HepG2 (cell line): Measurements from ENCODE around the gene FKBP10. TPM values are rescaled to one million over a fixed set of nuclear protein-coding genes. Genes with fewer than 3 reads are reported as not detected.

ENCODE experiments used
- EP300 ChIP-seq, 3 experiments: sonication (generic) in 1 of 3; formaldehyde crosslinking in 1 of 3; IDR thresholded peaks; 2 replicates each; pipeline versions ENCODE4 v1.5.1 to v1.6.1; 2011 to 2020; ENCODE audit warnings: low read depth in 2 of 3, low read length in 2 of 3, borderline replicate concordance in 1 of 3, improper control_type of control experiment in 1 of 3, mild to moderate bottlenecking in 1 of 3, missing genetic modification reagents in 1 of 3, moderate library complexity in 1 of 3
- ETV5 ChIP-seq: IDR thresholded peaks from 2 replicates; pipeline ENCODE4 v1.6.1; 2018; ENCODE audit warnings: missing biosample characterization, missing genetic modification reagents, inconsistent platforms, borderline replicate concordance
- HDAC1 ChIP-seq: sonication (generic); formaldehyde crosslinking; IDR thresholded peaks from 2 replicates; pipeline ENCODE4 v1.5.1; 2020; ENCODE audit warnings: mild to moderate bottlenecking, missing genetic modification reagents
- HOMEZ ChIP-seq: IDR thresholded peaks from 2 replicates; pipeline ENCODE4 v1.6.1; 2016; ENCODE audit warnings: low read depth
- HOXA5 ChIP-seq: sonication (generic); formaldehyde crosslinking; IDR thresholded peaks from 2 replicates; pipeline ENCODE4 v1.4.0; 2020; ENCODE audit warnings: missing genetic modification reagents
- KDM4B ChIP-seq: sonication (generic); formaldehyde crosslinking; IDR thresholded peaks from 2 replicates; pipeline ENCODE4 v1.4.0; 2020; ENCODE audit warnings: missing genetic modification reagents
- MED13 ChIP-seq: sonication (generic); formaldehyde crosslinking; IDR thresholded peaks from 2 replicates; pipeline ENCODE4 v1.5.0; 2020; ENCODE audit warnings: missing genetic modification reagents
- MXD3 ChIP-seq: IDR thresholded peaks from 2 replicates; pipeline ENCODE4 v1.6.1; 2016; ENCODE audit warnings: mild to moderate bottlenecking, missing biosample characterization, missing genetic modification reagents
- NCOA2 ChIP-seq: sonication (generic); formaldehyde crosslinking; IDR thresholded peaks from 2 replicates; pipeline ENCODE4 v1.8.0; 2022; ENCODE audit warnings: inconsistent platforms
- PITX1 ChIP-seq: sonication (generic); formaldehyde crosslinking; IDR thresholded peaks from 2 replicates; pipeline ENCODE4 v1.5.1; 2020; ENCODE audit warnings: mild to moderate bottlenecking, missing genetic modification reagents
- RAD51 ChIP-seq: fragments of 450-650 bp; IDR thresholded peaks from 2 replicates; pipeline ENCODE4 v1.6.1; 2016; ENCODE audit warnings: borderline replicate concordance
- SMAD9 ChIP-seq: sonication (generic); formaldehyde crosslinking; IDR thresholded peaks from 2 replicates; pipeline ENCODE4 v1.5.1; 2020; ENCODE audit warnings: mild to moderate bottlenecking, missing genetic modification reagents
- SOX13 ChIP-seq, 3 experiments: fragments of 450-650 bp in 1 of 3; sonication (generic) in 1 of 3; formaldehyde crosslinking in 1 of 3; IDR thresholded peaks in 2 of 3; conservative IDR thresholded peaks in 1 of 3; 2 replicates each; pipeline versions ENCODE4 v1.5.0 to v1.6.1; 2016 to 2020; ENCODE audit warnings: antibody characterized with exemption in 1 of 3, mild to moderate bottlenecking in 1 of 3, missing compliant biosample characterization in 1 of 3, missing genetic modification reagents in 1 of 3, moderate library complexity in 1 of 3
- TOE1 ChIP-seq: sonication (generic); formaldehyde crosslinking; IDR thresholded peaks from 2 replicates; pipeline ENCODE4 v1.4.0; 2020; ENCODE audit warnings: mild to moderate bottlenecking, missing genetic modification reagents
- ZBTB7A ChIP-seq: sonication (generic); formaldehyde crosslinking; IDR thresholded peaks from 2 replicates; pipeline ENCODE4 v1.8.0; 2022; ENCODE audit warnings: mild to moderate bottlenecking, missing genetic modification reagents
- ZNF138 ChIP-seq: sonication (generic); formaldehyde crosslinking; IDR thresholded peaks from 2 replicates; pipeline ENCODE4 v1.5.0; 2020; ENCODE audit warnings: mild to moderate bottlenecking, low read depth, missing genetic modification reagents
- ZNF317 ChIP-seq: sonication (generic); formaldehyde crosslinking; IDR thresholded peaks from 2 replicates; pipeline ENCODE4 v1.5.0; 2020; ENCODE audit warnings: mild to moderate bottlenecking, missing genetic modification reagents
- ZNF547 ChIP-seq: sonication (generic); formaldehyde crosslinking; IDR thresholded peaks from 2 replicates; pipeline ENCODE4 v1.5.1; 2020; ENCODE audit warnings: mild to moderate bottlenecking, missing genetic modification reagents
- ZNF557 ChIP-seq: sonication (generic); formaldehyde crosslinking; IDR thresholded peaks from 2 replicates; pipeline ENCODE4 v1.4.0; 2020; ENCODE audit warnings: missing genetic modification reagents
- polyA plus RNA-seq, 8 experiments: library from polyadenylated mRNA; depleted of rRNA in 3 of 8; stranded (reverse) in 7 of 8; unstranded in 1 of 8; fragments of >200 nt; fragmentation: Illumina TruSeq in 4 of 8; extraction: Trizol in 4 of 8; gene quantifications; 2 replicates each; pipeline versions ENCODE4 v1.2.1 to v1.2.3, GENCODE V29; 2011 to 2016; ENCODE audit warnings: low read depth in 4 of 8, missing spikeins in 1 of 8, mixed read lengths in 1 of 8; ENCODE audit not compliant: insufficient read depth in 1 of 8
- total RNA-seq, 5 experiments: library from RNA; depleted of rRNA; stranded (reverse); fragments of >200 nt; fragmentation: Illumina TruSeq; extraction: Trizol; gene quantifications; 2 replicates each; pipeline ENCODE4 v1.2.3, GENCODE V29; 2016; ENCODE audit warnings: low read depth in 1 of 5
- TF ChIP-seq, protein P1 (sequence below): sonication (generic); formaldehyde crosslinking; IDR thresholded peaks from 2 replicates; pipeline ENCODE4 v1.4.0; 2020; ENCODE audit warnings: missing genetic modification reagents, borderline replicate concordance
- TF ChIP-seq, protein P2 (sequence below): sonication (generic); formaldehyde crosslinking; IDR thresholded peaks from 2 replicates; pipeline ENCODE4 v1.5.1; 2020; ENCODE audit warnings: mild to moderate bottlenecking, moderate library complexity, missing genetic modification reagents

The FKBP10 gene
- total and polyA plus RNA-seq, 2 of the 13 experiments (the other 11 are each of a cell fraction or from before 2014, with no cell fraction given) = 149 to 573 TPM

DNA sequence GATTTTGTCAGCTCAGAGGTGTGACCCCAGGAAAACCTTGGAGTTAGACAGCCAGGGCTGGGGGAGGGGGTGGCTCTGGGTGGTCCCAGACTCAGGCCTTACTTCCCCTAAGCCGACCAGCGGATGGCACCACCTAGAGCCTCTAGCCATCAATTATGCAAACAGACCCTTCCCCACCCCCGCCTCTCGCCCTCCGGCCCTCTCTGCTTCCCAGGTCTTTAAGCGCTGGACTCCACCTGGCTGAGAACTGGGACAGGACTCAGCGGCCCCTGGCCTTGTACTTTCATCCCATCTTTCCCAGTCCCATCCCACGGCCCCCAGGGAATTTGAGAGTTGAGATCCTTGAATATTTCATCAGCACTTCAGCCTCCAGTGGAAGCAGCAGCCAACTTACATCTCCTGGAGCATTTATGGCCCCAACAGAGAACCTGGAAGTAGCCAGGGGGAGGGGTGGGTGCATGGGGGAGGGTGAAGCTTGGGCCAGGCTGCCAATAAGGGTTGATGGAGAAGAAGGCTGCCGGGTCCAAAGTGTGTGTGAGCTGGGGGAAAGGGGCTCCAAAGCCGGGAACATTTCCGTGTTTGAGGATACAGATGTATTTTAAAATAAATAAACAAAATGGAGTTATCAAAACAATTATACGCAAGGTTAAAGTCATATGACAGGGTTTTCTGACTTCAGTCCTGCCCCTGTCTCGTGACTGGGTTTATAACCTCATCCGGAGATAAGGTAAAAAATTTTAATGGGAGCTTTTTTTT, 18.8 kb upstream of the FKBP10 start (continued):
- no peak for TF ChIP-seq KDM4B (CRISPR knock-in tag)
- TF ChIP-seq ZBTB7A = peak; percentile 83; the same call in 1 of the 2 replicates
- TF ChIP-seq SOX13 (IDR thresholded peaks at IDR 0.05) = no peak
- TF ChIP-seq SOX13 (CRISPR knock-in tag; conservative IDR thresholded peaks at IDR 0.05 in 1 of 2, IDR thresholded peaks at IDR 0.05 in 1 of 2) = no peak
- no peak for TF ChIP-seq ZNF547 (CRISPR knock-in tag)
- no peak for TF ChIP-seq ETV5
- peak; percentile 65; the same call in 1 of the 2 replicates for TF ChIP-seq PITX1 (CRISPR knock-in tag)
- TF ChIP-seq MXD3 (CRISPR knock-in tag) = no peak
- no peak for TF ChIP-seq HOMEZ
- no peak for TF ChIP-seq RAD51
- no peak for TF ChIP-seq SMAD9 (CRISPR knock-in tag)
- TF ChIP-seq EP300 (IDR thresholded peaks at IDR 0.05; ENCODE audit: low read depth in 2 of 2, low read length in 2 of 2) = peak in 1 of 2 experiments; percentile 29; a peak in 1 of 4 replicates
- 0 out of 2 replicates have a peak, but pooled peaks have one; percentile 8 for TF ChIP-seq EP300 (CRISPR knock-in tag; IDR thresholded peaks at IDR 0.05; ENCODE audit: borderline replicate concordance)
- no peak for TF ChIP-seq ZNF557 (CRISPR knock-in tag)
- TF ChIP-seq, protein P1, sequence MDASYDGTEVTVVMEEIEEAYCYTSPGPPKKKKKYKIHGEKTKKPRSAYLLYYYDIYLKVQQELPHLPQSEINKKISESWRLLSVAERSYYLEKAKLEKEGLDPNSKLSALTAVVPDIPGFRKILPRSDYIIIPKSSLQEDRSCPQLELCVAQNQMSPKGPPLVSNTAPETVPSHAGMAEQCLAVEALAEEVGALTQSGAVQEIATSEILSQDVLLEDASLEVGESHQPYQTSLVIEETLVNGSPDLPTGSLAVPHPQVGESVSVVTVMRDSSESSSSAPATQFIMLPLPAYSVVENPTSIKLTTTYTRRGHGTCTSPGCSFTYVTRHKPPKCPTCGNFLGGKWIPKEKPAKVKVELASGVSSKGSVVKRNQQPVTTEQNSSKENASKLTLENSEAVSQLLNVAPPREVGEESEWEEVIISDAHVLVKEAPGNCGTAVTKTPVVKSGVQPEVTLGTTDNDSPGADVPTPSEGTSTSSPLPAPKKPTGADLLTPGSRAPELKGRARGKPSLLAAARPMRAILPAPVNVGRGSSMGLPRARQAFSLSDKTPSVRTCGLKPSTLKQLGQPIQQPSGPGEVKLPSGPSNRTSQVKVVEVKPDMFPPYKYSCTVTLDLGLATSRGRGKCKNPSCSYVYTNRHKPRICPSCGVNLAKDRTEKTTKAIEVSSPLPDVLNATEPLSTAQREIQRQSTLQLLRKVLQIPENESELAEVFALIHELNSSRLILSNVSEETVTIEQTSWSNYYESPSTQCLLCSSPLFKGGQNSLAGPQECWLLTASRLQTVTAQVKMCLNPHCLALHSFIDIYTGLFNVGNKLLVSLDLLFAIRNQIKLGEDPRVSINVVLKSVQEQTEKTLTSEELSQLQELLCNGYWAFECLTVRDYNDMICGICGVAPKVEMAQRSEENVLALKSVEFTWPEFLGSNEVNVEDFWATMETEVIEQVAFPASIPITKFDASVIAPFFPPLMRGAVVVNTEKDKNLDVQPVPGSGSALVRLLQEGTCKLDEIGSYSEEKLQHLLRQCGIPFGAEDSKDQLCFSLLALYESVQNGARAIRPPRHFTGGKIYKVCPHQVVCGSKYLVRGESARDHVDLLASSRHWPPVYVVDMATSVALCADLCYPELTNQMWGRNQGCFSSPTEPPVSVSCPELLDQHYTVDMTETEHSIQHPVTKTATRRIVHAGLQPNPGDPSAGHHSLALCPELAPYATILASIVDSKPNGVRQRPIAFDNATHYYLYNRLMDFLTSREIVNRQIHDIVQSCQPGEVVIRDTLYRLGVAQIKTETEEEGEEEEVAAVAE (CRISPR knock-in tag) = 0 out of 2 replicates have a peak, but pooled peaks have one; percentile 12
- TF ChIP-seq NCOA2 (CRISPR knock-in tag) = no peak; the same call in 1 of the 2 replicates
- TF ChIP-seq HDAC1 = peak; percentile 20; the same call in 1 of the 2 replicates
- 0 out of 2 replicates have a peak, but pooled peaks have one; percentile 45 for TF ChIP-seq ZNF138 (CRISPR knock-in tag)
- TF ChIP-seq MED13 (CRISPR knock-in tag) = 0 out of 2 replicates have a peak, but pooled peaks have one; percentile 26
- TF ChIP-seq HOXA5 (CRISPR knock-in tag) = 0 out of 2 replicates have a peak, but pooled peaks have one; percentile 9
- TF ChIP-seq TOE1 (CRISPR knock-in tag) = no peak
- TF ChIP-seq, protein P2, sequence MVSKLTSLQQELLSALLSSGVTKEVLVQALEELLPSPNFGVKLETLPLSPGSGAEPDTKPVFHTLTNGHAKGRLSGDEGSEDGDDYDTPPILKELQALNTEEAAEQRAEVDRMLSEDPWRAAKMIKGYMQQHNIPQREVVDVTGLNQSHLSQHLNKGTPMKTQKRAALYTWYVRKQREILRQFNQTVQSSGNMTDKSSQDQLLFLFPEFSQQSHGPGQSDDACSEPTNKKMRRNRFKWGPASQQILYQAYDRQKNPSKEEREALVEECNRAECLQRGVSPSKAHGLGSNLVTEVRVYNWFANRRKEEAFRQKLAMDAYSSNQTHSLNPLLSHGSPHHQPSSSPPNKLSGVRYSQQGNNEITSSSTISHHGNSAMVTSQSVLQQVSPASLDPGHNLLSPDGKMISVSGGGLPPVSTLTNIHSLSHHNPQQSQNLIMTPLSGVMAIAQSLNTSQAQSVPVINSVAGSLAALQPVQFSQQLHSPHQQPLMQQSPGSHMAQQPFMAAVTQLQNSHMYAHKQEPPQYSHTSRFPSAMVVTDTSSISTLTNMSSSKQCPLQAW (CRISPR knock-in tag) = 0 out of 2 replicates have a peak, but pooled peaks have one; percentile 13
- peak; percentile 85 for TF ChIP-seq ZNF317
